Measurements from ENCODE around the gene IRS4.

Gene IRS4

GRCh38 chrX:108736509-108737479 lies at the start of gene IRS4:
IRS4 (minus strand) TSS chrX:108736563.
- DNase-seq: peak in 19 of 58 donors; percentile 0 to 51 (median 30)

- DNase-seq: no peak
These were observed 36.2 kb upstream of the IRS4 start for GRCh38 chrX:108772549-108772948.

- DNase-seq: no peak
These were observed 27.2 kb upstream of the IRS4 start for GRCh38 chrX:108763559-108763958.

GRCh38 chrX:108740299-108740774 lies 4.0 kb upstream of the IRS4 start:
- no peak for DNase-seq

GRCh38 chrX:108737754-108738153 lies 1.4 kb upstream of the IRS4 start:
- no peak for DNase-seq

GRCh38 chrX:108735679-108736508 lies 469 bp downstream of the IRS4 start:
- DNase-seq: peak in 9 of 58 donors; percentile 1 to 49 (median 11)

GRCh38 chrX:108735091-108735678 lies 1.2 kb downstream of the IRS4 start:
- no peak for DNase-seq

GRCh38 chrX:108734426-108734825 lies 1.9 kb downstream of the IRS4 start:
- DNase-seq: no peak

- DNase-seq: no peak
These were observed 3.6 kb downstream of the IRS4 start for GRCh38 chrX:108732630-108733321.

- no peak for DNase-seq
These were observed 5.2 kb downstream of the IRS4 start for GRCh38 chrX:108731153-108731552.

GRCh38 chrX:108726748-108727147 lies 9.6 kb downstream of the IRS4 start:
- DNase-seq: no peak

- no peak for DNase-seq
These were observed 13.8 kb downstream of the IRS4 start for GRCh38 chrX:108722561-108722960.

GRCh38 chrX:108712886-108713285 lies 23.5 kb downstream of the IRS4 start:
- no peak for DNase-seq

- no peak for DNase-seq
These were observed 31.5 kb downstream of the IRS4 start for GRCh38 chrX:108704839-108705238.

GRCh38 chrX:108702530-108702929 lies 33.8 kb downstream of the IRS4 start:
- no peak for DNase-seq

GRCh38 chrX:108701633-108702032 lies 34.7 kb downstream of the IRS4 start:
- DNase-seq: no peak

- peak in 2 of 58 donors; percentile 7 to 46 for DNase-seq
These were observed 37.0 kb downstream of the IRS4 start for GRCh38 chrX:108699368-108699767.

- DNase-seq: no peak
These were observed 39.7 kb downstream of the IRS4 start for GRCh38 chrX:108696690-108697089.

Measured in anterior cingulate cortex (tissue), 58 donors.